Left kidney (tissue), 2 donors: ENCODE results near the gene NDUFS7. TPM values are rescaled to one million over a fixed set of nuclear protein-coding genes. Genes with fewer than 3 reads are reported as not detected.

Experiments
- DNase-seq: peaks from one replicate; pipeline ENCODE4 v3.0.0-alpha.2; 2013
- polyA plus RNA-seq: library from polyadenylated mRNA; unstranded; fragments of 120-200 nt; gene quantifications from one replicate; pipeline ENCODE4 v1.2.1, GENCODE V29; 2013; ENCODE audit not compliant: insufficient read length

NDUFS7 gene
- polyA plus RNA-seq, 1 donor = 40.2 TPM

- no peak for DNase-seq
Observed at GRCh38 chr19:1383017-1383311, 743 bp upstream of the NDUFS7 start.

GRCh38 chr19:1384085-1384462, 367 bp downstream of the NDUFS7 start:
- DNase-seq = no peak

- DNase-seq = no peak
Observed at GRCh38 chr19:1384478-1385110, 887 bp downstream of the NDUFS7 start.

- DNase-seq = no peak
Observed at GRCh38 chr19:1385816-1386215, 2.1 kb downstream of the NDUFS7 start.

GRCh38 chr19:1386945-1387683, 3.4 kb downstream of the NDUFS7 start:
- DNase-seq = no peak

- DNase-seq = no peak
Observed at GRCh38 chr19:1387684-1388636, 4.3 kb downstream of the NDUFS7 start.

- DNase-seq = no peak
Observed at GRCh38 chr19:1388637-1389026, 4.9 kb downstream of the NDUFS7 start.

GRCh38 chr19:1389033-1389940, 5.6 kb downstream of the NDUFS7 start:
- DNase-seq = no peak

- DNase-seq = no peak
Observed at GRCh38 chr19:1390890-1391423, 7.2 kb downstream of the NDUFS7 start.

- DNase-seq = no peak
Observed at GRCh38 chr19:1392407-1392806, 8.7 kb downstream of the NDUFS7 start.

- no peak for DNase-seq
Observed at GRCh38 chr19:1392939-1393530, 9.3 kb downstream of the NDUFS7 start.

GRCh38 chr19:1393841-1394240, 10.1 kb downstream of the NDUFS7 start:
- no peak for DNase-seq

GRCh38 chr19:1394252-1395193, 10.8 kb downstream of the NDUFS7 start:
- DNase-seq = no peak

GRCh38 chr19:1395194-1396018, 11.7 kb downstream of the NDUFS7 start:
- DNase-seq = no peak

GRCh38 chr19:1396019-1396767, 12.5 kb downstream of the NDUFS7 start:
- DNase-seq = no peak

GRCh38 chr19:1396768-1397679, 13.3 kb downstream of the NDUFS7 start:
- no peak for DNase-seq

GRCh38 chr19:1397838-1398237, 14.1 kb downstream of the NDUFS7 start:
- no peak for DNase-seq
